Measurements from ENCODE around the gene RAB1A.
"Not testable (repeated sequence)": the region's sequence is repeated elsewhere in the genome, so short reads cannot be mapped to it uniquely, and the experiment has no call there.

Gene RAB1A

GRCh38 chr2:65158557-65158956, 28.7 kb upstream of the RAB1A start:
- no peak overlapping the region for H3K4me3 ChIP-seq (ENCODE audit: low read depth, low read length)
- no peak for DNase-seq
- no peaks in the 10 kb centered on the region for H3K36me3 ChIP-seq
- no peak for TF ChIP-seq CTCF (IDR thresholded peaks at IDR 0.05; ENCODE audit: low read depth, low read length)
- no peak overlapping the region for H3K27ac ChIP-seq
- H3K9me3 ChIP-seq (ENCODE audit: severe bottlenecking) = no peaks in the 10 kb centered on the region
- H3K27me3 ChIP-seq (ENCODE audit: insufficient read depth, low read depth, severe bottlenecking) = no peaks in the 10 kb centered on the region

- H3K9me3 ChIP-seq (ENCODE audit: severe bottlenecking); DNase-seq; H3K27me3 ChIP-seq (ENCODE audit: insufficient read depth, low read depth, severe bottlenecking); H3K27ac ChIP-seq; H3K36me3 ChIP-seq; H3K4me3 ChIP-seq (ENCODE audit: low read depth, low read length): not testable (repeated sequence)
Observed at GRCh38 chr2:65157856-65158255, 27.9 kb upstream of the RAB1A start.

- Histone ChIP-seq H3K27ac (no peak overlapping the region), H3K9me3 (ENCODE audit: severe bottlenecking) (no peaks in the 10 kb centered on the region), H3K4me3 (ENCODE audit: low read depth, low read length) (no peak overlapping the region), H3K36me3 (no peaks in the 10 kb centered on the region), H3K27me3 (ENCODE audit: insufficient read depth, low read depth, severe bottlenecking) (no peaks in the 10 kb centered on the region)
- no peak for DNase-seq
- TF ChIP-seq CTCF (IDR thresholded peaks at IDR 0.05; ENCODE audit: low read depth, low read length) = no peak
Observed at GRCh38 chr2:65156041-65156440, 26.1 kb upstream of the RAB1A start.

- no peaks in the 10 kb centered on the region for H3K36me3 ChIP-seq
- DNase-seq = no peak
- TF ChIP-seq CTCF (IDR thresholded peaks at IDR 0.05; ENCODE audit: low read depth, low read length) = no peak
- H3K9me3 ChIP-seq (ENCODE audit: severe bottlenecking) = no peaks in the 10 kb centered on the region
- no peak overlapping the region for H3K27ac ChIP-seq
- H3K4me3 ChIP-seq (ENCODE audit: low read depth, low read length) = no peak overlapping the region
- H3K27me3 ChIP-seq (ENCODE audit: insufficient read depth, low read depth, severe bottlenecking) = no peaks in the 10 kb centered on the region
Observed at GRCh38 chr2:65153515-65153914, 23.6 kb upstream of the RAB1A start.

- Histone ChIP-seq H3K9me3 (ENCODE audit: severe bottlenecking) (no peaks in the 10 kb centered on the region), H3K27ac (no peak overlapping the region), H3K4me3 (ENCODE audit: low read depth, low read length) (no peak overlapping the region), H3K36me3 (no peaks in the 10 kb centered on the region), H3K27me3 (ENCODE audit: insufficient read depth, low read depth, severe bottlenecking) (no peaks in the 10 kb centered on the region)
- TF ChIP-seq CTCF (IDR thresholded peaks at IDR 0.05; ENCODE audit: low read depth, low read length) = no peak
- no peak for DNase-seq
Observed at GRCh38 chr2:65146078-65146477, 16.2 kb upstream of the RAB1A start.

- TF ChIP-seq CTCF (IDR thresholded peaks at IDR 0.05; ENCODE audit: low read depth, low read length) = no peak
- Histone ChIP-seq H3K27ac (no peak overlapping the region), H3K36me3 (no peaks in the 10 kb centered on the region), H3K27me3 (ENCODE audit: insufficient read depth, low read depth, severe bottlenecking) (no peaks in the 10 kb centered on the region), H3K9me3 (ENCODE audit: severe bottlenecking) (no peaks in the 10 kb centered on the region), H3K4me3 (ENCODE audit: low read depth, low read length) (no peak overlapping the region)
- DNase-seq = no peak
Observed at GRCh38 chr2:65144571-65144970, 14.7 kb upstream of the RAB1A start.

All from WERI-Rb-1 (cell line).